Suppressor macrophage treated with lipopolysaccharide for 4 hours (primary cell): ENCODE results near the gene ATP6V0B.

Source experiments
- DNase-seq: peaks from one replicate; pipeline ENCODE4 v3.0.0-alpha.2; 2020

The ATP6V0B gene

DNA sequence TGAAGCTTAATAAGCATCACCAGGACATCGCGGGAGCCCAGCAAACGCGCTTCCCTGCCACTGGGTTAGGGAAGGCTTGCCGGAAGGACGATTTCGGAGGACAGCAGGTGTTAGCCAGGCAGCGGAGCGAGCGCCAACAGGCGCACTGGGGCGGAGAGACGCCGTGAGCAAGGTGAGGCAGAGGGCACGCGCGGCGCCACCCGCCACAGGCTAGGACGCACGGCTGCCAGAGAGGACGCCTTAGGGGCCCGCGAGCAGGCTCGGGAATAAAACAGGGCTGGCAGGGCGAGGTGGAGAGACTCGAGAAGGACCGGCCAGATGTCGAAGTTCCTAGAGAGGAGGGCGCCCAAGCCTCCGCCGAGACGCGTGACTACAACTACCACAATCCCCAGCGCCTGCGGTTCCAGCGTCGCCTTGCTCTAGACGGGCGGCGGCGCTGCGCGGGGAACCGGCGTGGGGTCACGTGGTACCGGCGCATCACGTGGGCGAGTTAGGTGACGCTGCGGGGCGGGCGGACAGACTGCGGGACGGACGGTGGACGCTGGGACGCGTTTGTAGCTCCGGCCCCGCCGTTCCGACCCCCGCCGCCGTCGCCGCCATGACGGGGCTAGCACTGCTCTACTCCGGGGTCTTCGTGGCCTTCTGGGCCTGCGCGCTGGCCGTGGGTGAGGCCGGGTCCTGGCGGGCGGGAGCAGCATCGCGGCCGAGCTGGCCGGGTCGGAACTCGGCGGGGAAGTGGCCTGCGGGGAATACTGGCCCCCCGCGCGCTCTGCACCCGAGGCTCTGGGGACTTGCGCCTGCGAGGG, at the start of gene ATP6V0B:
Gene ATP6V0B, plus strand, starts transcription at position 518 of the 806 bp plus-strand sequence. Its CDS starts 81 bp downstream, at position 599.
- peak; percentile 98 for DNase-seq

- no peak for DNase-seq
Measured at GRCh38 chr1:43925846-43926245, 48.9 kb upstream of the ATP6V0B start.

- DNase-seq = no peak
Measured at GRCh38 chr1:43930168-43930948, 44.4 kb upstream of the ATP6V0B start.

GRCh38 chr1:43930949-43931275, 43.8 kb upstream of the ATP6V0B start:
- DNase-seq = no peak

- no peak for DNase-seq
Measured at GRCh38 chr1:43931711-43932660, 42.8 kb upstream of the ATP6V0B start.

- no peak for DNase-seq
Measured at GRCh38 chr1:43932786-43933385, 41.9 kb upstream of the ATP6V0B start.

DNA sequence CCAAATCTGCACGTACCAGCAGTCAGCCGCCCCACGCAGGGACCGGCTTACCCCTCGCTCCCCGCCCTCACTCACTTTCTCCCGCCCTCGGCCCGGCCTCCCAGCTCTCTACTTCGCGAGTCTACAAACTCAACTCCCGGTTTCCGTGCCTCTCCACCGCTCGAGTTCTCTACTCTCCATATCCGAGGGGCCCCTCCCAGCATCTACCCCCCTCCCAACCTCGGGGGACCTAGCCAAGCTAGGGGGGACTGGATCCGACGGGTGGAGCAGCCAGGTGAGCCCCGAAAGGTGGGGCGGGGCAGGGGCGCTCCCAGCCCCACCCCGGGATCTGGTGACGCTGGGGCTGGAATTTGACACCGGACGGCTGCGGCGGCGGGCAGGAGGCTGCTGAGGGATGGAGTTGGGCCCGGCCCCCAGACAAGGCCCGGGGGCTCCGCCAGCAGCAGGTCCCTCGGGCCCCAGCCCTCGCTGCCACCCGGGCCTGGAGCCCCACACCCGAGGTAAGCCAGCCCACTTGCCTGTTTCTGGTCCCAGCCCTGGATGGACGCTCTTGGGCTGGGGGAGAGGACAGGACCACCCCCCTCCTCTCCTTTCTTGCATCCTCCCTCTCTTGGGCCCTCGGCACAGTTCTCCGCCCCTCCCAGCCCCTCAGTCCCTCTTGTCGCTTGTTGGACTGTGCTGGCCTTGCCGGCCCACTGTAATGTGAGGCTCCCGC, 41.2 kb upstream of the ATP6V0B start, which contains the start of gene ARTN:
Gene ARTN, plus strand, starts transcription at position 416 of the 715 bp plus-strand sequence. CDS start 1,856 bp downstream, outside the sequence.
- DNase-seq = no peak

DNA sequence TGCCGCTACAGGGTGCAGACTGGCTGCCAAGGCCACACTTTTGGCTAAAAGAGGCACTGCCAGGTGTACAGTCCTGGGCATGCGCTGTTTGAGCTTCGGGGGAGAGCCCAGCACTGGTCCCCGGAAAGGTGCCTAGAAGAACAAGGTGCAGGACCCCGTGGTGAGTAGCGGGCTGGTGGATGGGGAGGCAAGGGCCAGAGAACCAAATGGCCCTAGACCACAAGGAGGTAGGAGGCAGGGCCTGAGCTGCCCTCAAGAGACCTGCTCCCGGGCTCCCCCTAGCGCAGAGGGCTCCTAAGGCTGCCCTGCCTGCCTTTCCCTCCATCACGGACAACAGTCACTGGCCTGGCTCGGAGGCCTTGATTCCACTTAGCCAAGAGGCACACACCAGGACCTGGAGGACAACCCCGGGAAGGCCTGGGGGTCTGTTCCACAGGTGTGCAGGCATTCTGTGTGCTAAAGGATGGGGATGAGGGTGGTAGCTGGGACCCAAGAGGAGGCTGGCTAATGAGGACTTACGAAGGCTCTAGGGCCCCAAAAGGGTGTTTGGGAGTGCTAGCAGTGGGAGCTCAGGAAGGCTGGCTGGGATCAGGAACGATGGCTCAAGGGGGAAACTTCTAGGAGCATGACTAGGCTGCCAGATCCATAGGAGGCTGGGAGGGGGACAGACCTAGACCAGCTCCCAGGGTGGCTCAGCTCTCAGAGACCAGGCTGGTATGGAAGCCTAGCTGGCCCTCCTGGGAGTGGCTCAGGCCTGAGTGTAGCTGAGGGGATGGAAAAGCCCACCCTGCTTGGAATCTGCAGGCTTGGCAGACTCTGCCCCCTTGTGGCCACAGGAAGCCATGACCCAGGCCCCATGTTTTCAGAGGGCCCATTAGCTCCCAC, 40.4 kb upstream of the ATP6V0B start:
- peak; percentile 84 for DNase-seq

DNA sequence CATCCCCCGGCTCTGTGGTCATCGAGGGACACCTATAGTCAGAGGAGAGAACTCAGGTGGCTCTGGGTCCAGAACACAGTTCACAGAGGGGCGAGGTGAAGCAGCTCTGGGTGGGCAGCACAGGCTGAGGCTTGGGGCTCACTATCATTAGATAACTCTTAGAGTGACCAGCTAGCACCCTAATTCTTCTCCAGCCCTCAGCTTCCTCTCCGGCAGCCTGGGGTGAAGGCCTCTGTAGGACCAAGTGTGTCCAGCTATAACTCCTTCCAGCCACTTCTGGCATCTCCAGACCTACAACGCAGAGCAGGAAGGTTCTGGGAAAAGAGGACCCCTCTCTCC, 39.8 kb upstream of the ATP6V0B start:
- no peak for DNase-seq

DNA sequence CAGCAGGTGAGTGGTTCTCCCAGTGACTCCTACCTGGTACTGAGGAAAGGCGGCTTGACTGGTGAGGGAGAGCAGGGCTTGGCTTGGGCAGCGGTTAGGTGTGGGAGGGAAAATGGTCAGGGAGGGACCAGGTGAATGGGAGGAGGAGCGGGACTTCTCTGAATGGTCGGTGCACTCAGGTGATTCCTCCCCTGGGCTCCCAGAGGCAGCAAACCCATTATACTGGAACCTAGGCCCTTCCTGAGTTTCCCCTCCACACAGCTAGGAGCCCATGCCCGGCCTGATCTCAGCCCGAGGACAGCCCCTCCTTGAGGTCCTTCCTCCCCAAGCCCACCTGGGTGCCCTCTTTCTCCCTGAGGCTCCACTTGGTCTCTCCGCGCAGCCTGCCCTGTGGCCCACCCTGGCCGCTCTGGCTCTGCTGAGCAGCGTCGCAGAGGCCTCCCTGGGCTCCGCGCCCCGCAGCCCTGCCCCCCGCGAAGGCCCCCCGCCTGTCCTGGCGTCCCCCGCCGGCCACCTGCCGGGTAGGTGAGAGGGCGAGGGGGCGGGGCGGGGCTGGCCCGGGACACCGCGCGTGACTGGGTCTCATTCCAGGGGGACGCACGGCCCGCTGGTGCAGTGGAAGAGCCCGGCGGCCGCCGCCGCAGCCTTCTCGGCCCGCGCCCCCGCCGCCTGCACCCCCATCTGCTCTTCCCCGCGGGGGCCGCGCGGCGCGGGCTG, 38.9 kb upstream of the ATP6V0B start:
- DNase-seq = no peak

DNA sequence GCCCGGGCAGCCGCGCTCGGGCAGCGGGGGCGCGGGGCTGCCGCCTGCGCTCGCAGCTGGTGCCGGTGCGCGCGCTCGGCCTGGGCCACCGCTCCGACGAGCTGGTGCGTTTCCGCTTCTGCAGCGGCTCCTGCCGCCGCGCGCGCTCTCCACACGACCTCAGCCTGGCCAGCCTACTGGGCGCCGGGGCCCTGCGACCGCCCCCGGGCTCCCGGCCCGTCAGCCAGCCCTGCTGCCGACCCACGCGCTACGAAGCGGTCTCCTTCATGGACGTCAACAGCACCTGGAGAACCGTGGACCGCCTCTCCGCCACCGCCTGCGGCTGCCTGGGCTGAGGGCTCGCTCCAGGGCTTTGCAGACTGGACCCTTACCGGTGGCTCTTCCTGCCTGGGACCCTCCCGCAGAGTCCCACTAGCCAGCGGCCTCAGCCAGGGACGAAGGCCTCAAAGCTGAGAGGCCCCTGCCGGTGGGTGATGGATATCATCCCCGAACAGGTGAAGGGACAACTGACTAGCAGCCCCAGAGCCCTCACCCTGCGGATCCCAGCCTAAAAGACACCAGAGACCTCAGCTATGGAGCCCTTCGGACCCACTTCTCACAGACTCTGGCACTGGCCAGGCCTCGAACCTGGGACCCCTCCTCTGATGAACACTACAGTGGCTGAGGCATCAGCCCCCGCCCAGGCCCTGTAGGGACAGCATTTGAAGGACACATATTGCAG, 38.2 kb upstream of the ATP6V0B start:
- DNase-seq = peak; percentile 48

GRCh38 chr1:43937179-43937865, 37.4 kb upstream of the ATP6V0B start:
- no peak for DNase-seq

DNA sequence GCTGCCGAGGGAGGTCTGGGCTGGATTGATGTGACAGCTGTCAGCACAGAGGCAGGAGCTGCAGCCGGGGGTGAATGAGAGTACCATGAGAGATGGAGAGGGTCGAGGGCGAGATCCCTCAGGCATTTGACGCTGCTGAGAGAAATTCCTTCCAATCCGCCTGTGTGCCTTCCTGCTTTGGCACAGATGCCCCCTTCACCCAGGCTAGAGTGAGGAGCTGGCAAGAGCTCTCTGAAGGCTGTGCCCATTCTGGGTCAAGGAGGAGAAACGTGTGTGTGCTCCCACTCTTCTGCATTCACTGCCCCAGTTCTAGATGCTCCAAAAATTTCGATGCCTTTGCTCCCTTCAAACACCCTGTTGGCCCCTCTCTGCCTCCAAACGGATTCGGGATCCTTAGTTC, 36.4 kb upstream of the ATP6V0B start:
- no peak for DNase-seq

GRCh38 chr1:43938892-43939587, 35.7 kb upstream of the ATP6V0B start:
- DNase-seq = no peak

- DNase-seq = peak; percentile 32
Measured at GRCh38 chr1:43942411-43942810, 32.3 kb upstream of the ATP6V0B start.

GRCh38 chr1:43944860-43945259, 29.9 kb upstream of the ATP6V0B start:
- no peak for DNase-seq

- no peak for DNase-seq
Measured at GRCh38 chr1:43945674-43946235, 29.0 kb upstream of the ATP6V0B start.
